GM19099 (cell line): Measurements from ENCODE around the gene LYRM4.
A peak's percentile ranks its signal among the peaks of the same experiment; 100 is the strongest.

Source experiments
- POLR2A ChIP-seq: IDR thresholded peaks from 3 replicates; pipeline ENCODE4 v1.6.1; 2011; ENCODE audit warnings: low read depth; ENCODE audit not compliant: insufficient read length; ENCODE audit errors: extremely low read depth

Gene LYRM4

DNA sequence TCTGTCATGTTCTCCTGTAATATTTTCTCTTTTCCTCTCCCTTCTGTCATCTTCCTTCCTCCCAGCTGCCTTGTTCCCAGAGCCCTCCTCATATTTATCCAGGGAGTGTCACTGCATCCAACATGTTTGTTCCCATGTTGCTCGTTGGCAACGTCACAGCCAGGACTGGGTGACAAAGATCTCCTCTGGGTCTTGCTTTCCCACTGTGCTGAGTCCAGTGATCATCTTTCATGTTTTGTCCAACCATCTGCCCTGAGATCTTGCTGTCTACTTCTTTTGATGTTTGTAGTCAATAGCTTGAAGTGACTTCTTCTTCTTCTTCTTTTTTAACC, 27.2 kb upstream of the LYRM4 start:
- no peak for TF ChIP-seq POLR2A

DNA sequence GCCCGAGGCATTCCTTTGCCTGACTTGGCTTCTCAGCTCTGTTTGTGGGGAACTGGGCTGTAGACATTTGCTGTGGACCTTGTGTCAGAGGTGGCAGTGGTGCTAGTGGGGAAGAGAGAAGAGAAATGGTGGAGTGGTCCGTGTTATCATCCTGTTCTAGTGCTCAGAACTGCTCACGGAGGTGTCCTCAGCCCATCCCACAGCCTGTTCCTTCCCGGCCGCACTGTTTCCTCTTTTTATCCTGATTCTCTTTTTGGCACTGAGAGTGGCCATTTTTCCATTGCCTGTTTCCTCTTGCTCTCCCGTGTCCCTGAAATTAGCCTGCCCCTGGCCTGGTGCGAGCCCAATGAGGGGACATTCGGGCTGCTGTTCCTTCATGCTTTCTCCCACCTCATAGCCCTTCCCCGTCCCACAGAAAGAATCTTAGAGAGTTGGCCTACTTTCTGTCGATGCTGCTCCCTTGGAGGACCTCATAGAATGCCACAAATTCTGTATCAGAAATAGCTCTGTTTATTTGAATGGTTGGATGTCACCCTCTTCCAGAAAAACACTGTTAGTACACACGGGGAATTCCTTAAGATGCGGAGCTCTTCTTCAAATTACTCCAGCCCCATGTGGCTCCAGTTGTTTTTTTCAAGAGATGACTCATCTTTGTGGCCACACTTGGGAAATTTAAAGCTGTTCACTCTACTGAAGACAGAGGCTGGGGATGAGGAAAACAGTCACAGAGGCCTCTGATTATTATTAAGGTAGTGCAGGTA, 26.6 kb upstream of the LYRM4 start:
- TF ChIP-seq POLR2A, result no peak

DNA sequence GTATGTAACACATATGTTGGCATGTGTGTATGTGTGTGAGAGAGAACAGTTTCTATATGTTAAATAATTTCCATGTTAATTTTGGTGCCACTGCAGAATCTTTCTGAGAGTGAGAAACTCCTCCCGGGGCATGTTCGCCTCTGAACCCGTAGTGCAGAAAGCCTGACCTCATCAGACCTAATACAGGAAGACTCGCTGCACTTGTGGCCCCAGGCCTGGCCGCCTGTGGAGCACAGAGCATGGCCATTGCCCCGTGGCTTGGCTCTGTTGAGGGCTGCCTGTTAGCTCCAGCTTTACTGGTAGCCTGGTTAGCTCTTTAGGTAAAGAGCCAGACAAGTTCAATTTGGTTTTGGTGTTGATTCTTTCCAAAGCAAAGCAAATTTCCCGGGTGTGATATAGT, 26.0 kb upstream of the LYRM4 start:
- no peak for TF ChIP-seq POLR2A

- TF ChIP-seq POLR2A, result no peak
These were observed 24.8 kb upstream of the LYRM4 start for GRCh38 chr6:5285526-5285925.

GRCh38 chr6:5285081-5285480, 24.3 kb upstream of the LYRM4 start:
- TF ChIP-seq POLR2A, result no peak

DNA sequence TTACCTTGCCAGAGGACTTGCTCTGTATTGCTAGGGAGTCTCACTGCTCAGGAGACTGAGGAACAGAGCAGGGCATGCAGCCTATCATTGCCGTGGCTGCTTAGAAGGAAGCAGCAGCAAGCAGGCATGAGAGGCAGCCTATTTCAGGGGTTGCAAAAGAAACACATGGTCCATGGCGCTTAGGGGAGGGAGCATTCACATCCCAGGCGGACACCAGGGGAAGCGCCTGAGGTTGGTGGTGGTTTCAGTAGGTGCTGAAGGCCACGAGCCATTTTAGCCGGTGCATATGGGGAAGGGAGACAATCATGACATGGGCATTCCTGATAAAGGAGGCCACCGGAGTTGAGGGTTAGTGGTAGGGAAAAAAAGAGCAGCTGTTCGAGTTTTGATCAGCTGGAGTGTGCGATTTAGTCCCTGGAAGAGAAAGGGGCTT, 21.5 kb upstream of the LYRM4 start:
- TF ChIP-seq POLR2A, result no peak

- no peak for TF ChIP-seq POLR2A
These were observed 20.2 kb upstream of the LYRM4 start for GRCh38 chr6:5280920-5281319.

GRCh38 chr6:5279891-5280338, 19.2 kb upstream of the LYRM4 start:
- no peak for TF ChIP-seq POLR2A

DNA sequence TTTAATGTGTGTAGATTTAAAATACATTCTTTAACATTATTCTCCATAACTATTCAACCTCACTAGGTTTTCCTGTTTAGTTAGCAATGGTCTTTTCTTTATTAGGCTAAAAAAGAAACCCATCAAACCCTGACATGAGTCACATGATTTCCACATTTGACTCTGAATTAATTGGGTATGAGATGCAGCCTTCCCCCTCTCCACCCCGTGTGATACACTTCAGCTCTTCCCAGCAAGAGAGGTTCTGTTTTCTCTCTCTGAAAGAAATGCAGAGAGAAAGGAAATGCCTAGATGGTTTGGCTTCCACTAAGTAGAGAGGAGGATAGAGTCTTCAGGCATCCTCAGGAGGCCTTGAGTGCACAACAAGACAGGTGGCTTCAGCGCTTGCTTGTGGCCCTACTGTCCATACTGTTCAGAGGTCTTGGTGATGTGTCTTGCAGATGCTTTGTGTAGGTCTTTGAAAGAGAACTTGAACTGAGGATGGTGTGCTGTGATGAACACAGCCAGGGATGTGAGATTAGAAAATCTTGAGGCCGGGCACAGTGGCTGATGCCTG, 17.9 kb upstream of the LYRM4 start:
- no peak for TF ChIP-seq POLR2A

- no peak for TF ChIP-seq POLR2A
These were observed 17.3 kb upstream of the LYRM4 start for GRCh38 chr6:5278047-5278446.

- no peak for TF ChIP-seq POLR2A
These were observed 16.8 kb upstream of the LYRM4 start for GRCh38 chr6:5277589-5277988.

GRCh38 chr6:5276581-5276980, 15.8 kb upstream of the LYRM4 start:
- no peak for TF ChIP-seq POLR2A

DNA sequence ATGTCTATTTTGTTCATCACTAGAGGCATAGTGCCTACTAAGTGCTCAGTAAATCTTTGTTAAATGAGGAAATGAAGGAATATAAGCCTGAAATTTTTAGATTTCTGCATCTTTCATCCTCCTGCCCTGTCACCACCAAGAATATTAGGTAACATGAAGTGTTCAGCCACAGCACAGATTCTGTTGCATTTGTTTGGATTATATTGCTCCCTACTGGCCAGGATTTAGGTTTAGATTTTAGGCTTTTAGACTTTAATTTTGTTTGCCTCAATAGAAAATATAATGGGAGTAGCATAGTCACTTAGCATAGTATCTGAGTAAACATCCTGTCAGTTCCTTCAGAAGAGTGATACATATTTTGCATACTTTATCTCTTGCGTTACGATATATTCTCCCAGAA, 14.7 kb upstream of the LYRM4 start:
- TF ChIP-seq POLR2A, result no peak

DNA sequence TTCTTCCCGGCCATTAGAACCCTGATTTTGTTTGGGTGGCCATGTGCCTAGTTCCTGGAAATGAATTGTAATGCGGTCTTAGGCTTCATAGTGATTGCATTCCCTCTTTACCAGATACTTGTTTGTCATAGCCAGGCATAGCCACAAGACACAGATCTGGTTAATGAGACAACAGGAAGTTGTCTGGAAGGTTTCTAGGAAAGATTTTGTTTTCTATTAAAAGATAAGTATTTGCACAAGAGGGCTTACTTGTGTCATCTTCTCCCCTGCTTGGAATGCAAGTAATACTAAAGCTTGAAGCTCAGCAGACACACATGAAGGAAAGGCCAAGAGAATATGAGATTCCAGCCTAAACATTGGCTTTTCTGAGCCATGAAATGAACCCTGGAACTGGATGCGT, 13.5 kb upstream of the LYRM4 start:
- TF ChIP-seq POLR2A, result no peak

GRCh38 chr6:5271926-5272325, 11.2 kb upstream of the LYRM4 start:
- TF ChIP-seq POLR2A, result no peak

DNA sequence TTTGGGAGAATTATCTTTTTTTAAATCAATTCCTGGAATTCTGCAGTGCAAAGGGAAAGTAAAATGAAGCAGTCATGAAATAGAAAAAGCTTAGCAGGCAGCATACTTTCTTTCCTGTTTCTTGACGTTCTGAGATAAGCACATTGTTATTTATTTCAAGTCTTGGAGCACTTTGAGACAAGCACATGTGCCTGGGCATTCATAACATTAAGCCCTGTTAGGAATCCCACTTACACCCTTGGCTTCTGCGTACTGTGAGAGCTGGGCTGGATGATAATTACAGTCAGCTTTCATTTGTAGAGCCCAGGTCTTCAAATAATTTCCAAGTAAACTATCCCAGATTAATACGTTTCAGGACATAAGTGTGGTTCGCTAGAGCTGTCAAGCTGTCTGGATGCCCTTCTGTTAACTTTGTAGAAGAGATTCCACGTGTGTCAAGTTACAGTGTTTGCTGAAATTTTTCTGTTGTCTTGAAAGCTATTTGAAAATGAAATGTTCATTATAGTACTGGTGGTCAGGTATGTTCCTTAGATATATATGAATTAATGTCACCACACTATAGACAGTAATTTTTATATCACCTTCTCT, 9.4 kb upstream of the LYRM4 start:
- no peak for TF ChIP-seq POLR2A

- no peak for TF ChIP-seq POLR2A
These were observed 5.7 kb upstream of the LYRM4 start for GRCh38 chr6:5266423-5266822.

DNA sequence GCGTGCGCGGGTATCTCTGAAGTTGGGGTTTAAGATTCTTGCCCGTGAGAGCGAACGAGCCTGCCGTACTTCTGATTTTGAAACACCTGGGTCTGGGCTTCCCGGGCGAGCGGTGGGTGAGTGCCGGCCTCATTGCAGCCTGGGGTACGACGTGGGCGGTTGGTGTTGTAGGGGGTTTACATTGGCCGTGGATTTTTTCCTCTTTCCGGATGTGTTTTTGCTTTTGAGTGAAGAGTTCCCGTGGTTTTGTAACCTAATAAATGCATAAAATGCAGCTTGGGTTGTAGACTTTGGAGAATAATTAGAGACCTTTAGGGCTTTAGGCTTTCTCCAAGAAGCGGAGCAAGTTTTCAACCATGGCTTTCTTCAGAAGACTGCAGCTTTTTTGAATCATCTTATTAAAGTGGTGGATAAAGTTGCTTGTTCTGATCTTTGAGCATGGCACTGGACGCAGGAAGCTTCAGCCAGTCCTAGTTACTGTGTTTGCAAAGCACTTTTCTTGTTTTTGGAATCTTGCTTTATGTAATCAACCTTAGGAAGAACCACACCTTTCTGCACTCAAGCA, 877 bp upstream of the LYRM4 start:
- TF ChIP-seq POLR2A, result peak; percentile 50
